Spleen (tissue), 11 donors: ENCODE results near the gene P2RY13. TPM values are rescaled to one million over a fixed set of nuclear protein-coding genes. Genes with fewer than 3 reads are reported as not detected.

Experiments
- DNase-seq: peaks from one replicate; pipeline ENCODE4 v3.0.0-alpha.2; 2020
- H3K27ac ChIP-seq, 8 donors: fragments of 200-600 bp; sonication (generic) in 7 of 8; 1 replicate in 4 of 8; 2 replicates in 4 of 8; pipeline versions ENCODE4 v1.5.0 to v1.8.0; 2016 to 2021; ENCODE audit warnings: inconsistent platforms in 4 of 8, mild to moderate bottlenecking in 4 of 8, moderate library complexity in 1 of 8
- H3K27me3 ChIP-seq, 7 donors: fragments of 200-600 bp; sonication (generic) in 6 of 7; replicated peaks in 1 of 7; 1 replicate in 4 of 7; 2 replicates in 3 of 7; pipeline versions ENCODE4 v1.5.0 to v1.8.0; 2016 to 2021; ENCODE audit warnings: inconsistent platforms in 3 of 7, mild to moderate bottlenecking in 1 of 7
- H3K36me3 ChIP-seq, 6 donors: fragments of 200-600 bp; sonication (generic) in 5 of 6; 1 replicate in 4 of 6; 2 replicates in 2 of 6; pipeline versions ENCODE4 v1.5.0 to v1.8.0; 2016 to 2021; ENCODE audit warnings: inconsistent platforms in 2 of 6
- H3K4me1 ChIP-seq, 6 donors: fragments of 200-600 bp; sonication (generic) in 5 of 6; 1 replicate in 3 of 6; 2 replicates in 3 of 6; pipeline versions ENCODE4 v1.5.0 to v1.8.0; 2016 to 2021; ENCODE audit warnings: inconsistent platforms in 3 of 6
- H3K4me3 ChIP-seq, 8 donors: fragments of 200-600 bp; sonication (generic) in 7 of 8; 1 replicate in 4 of 8; 2 replicates in 4 of 8; pipeline versions ENCODE4 v1.5.0 to v1.8.0; 2016 to 2021; ENCODE audit warnings: inconsistent platforms in 4 of 8, mild to moderate bottlenecking in 4 of 8, moderate library complexity in 2 of 8
- H3K9me3 ChIP-seq, 8 donors: fragments of 200-600 bp; sonication (generic) in 7 of 8; 1 replicate in 4 of 8; 2 replicates in 4 of 8; pipeline versions ENCODE4 v1.5.0 to v1.8.0; 2016 to 2021; ENCODE audit warnings: inconsistent platforms in 4 of 8
- CTCF ChIP-seq, 11 experiments: fragments of 200-600 bp in 7 of 11; fragments of 450-650 bp in 4 of 11; sonication (generic) in 4 of 11; IDR thresholded peaks in 8 of 11; conservative IDR thresholded peaks in 3 of 11; 1 replicate in 7 of 11; 2 replicates in 4 of 11; pipeline versions ENCODE4 v1.4.0 to v1.8.0; 2016 to 2021; ENCODE audit warnings: antibody characterized with exemption in 11 of 11, inconsistent platforms in 4 of 11, mild to moderate bottlenecking in 1 of 11
- POLR2A ChIP-seq, 3 donors: fragments of 450-650 bp; IDR thresholded peaks; one replicate each; pipeline ENCODE4 v1.5.1; 2017; ENCODE audit warnings: antibody characterized with exemption in 3 of 3, mild to moderate bottlenecking in 1 of 3
- POLR2AphosphoS5 ChIP-seq, 3 donors: sonication (generic); formaldehyde crosslinking; IDR thresholded peaks; one replicate each; pipeline ENCODE4 v1.5.1; 2017; ENCODE audit warnings: antibody characterized with exemption in 3 of 3
- WGBS, 5 donors: extraction: QIAGEN DNeasy Blood & Tissue Kit in 3 of 5; methylation state at CpG; one replicate each; pipeline versions ENCODE4 v1.1.5 to v1.1.7; 2013 to 2018; 5-methylcytosine and 5-hydroxymethylcytosine counted together
- intact Hi-C: fragments of 100-400 bp; cut with DNase I; formaldehyde crosslinking; loops from one replicate; pipeline ENCODE4 v1.15.0; 2023; ENCODE audit warnings: low total_unique reads
- polyA plus RNA-seq, 3 donors: library from polyadenylated mRNA; stranded (reverse); fragments of 200-250 nt; gene quantifications; one replicate each; pipeline ENCODE4 v1.2.1, GENCODE V29; 2013
- total RNA-seq, 7 donors: library from RNA; depleted of rRNA in 3 of 7; stranded (reverse); fragments of >200 nt in 3 of 7; fragmentation: NEBNext Ultra II Directional in 4 of 7; extraction: Animal tissue kit (Norgen Biotek cat#: 25700) in 4 of 7; gene quantifications; one replicate each; pipeline versions ENCODE4 v1.1.0 to v1.2.1, GENCODE V29; 2016 to 2021
- donor health status: healthy with polysubstance abuse.
- donor health status: DM: no; HTN: no; CAD: no; lungs with moderate emphysema.
- donor health status: DM: no; HTN: no; CAD: no.
- donor health status: Bipolar disorder and iron deficiency.
- donor health status: healthy.
- donor health status: DM: no; HTN: no; CAD: no.
- donor health status: DM: yes; HTN: yes; CAD: no.

P2RY13 gene
- total and polyA plus RNA-seq, 10 donors = 7.1 to 78.3 (median 39.2) TPM

DNA sequence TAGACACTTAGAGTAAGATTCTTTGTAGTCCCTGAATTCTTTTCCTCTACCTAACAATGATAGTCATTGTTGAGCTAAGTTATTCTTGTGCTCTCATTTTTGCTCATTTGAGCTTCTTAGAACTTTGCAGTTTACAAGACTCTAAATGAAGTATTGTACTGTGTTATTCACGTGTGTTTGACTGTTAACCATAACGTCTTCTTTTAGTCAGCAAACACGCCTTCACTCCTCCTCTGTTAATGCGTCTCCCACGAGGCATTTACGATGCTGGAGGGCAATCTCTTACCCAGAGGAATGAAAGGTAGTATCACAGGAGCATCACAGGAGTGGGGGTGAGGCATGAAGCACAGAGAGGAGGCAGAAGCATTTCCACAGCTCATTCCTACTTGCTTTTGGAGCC is 36.2 kb downstream of the P2RY13 start:
- Histone ChIP-seq H3K36me3 (no peaks in the 10 kb centered on the region), H3K9me3 (no peaks in the 10 kb centered on the region), H3K27ac (no peak overlapping the region), H3K4me3 (no peak overlapping the region), H3K27me3 (no peaks in the 10 kb centered on the region), H3K4me1 (no peaks in the 10 kb centered on the region)
- no peak for DNase-seq
- intact Hi-C loops = no loop called here
- 71 to 88% (median 82%) methylated on average over 6 of the region's 6 CpGs for WGBS, 5 donors
- TF ChIP-seq POLR2AphosphoS5 (IDR thresholded peaks at IDR 0.05) (no peak), CTCF (IDR thresholded peaks at IDR 0.05 in 8 of 11, conservative IDR thresholded peaks at IDR 0.05 in 3 of 11) (no peak), POLR2A (IDR thresholded peaks at IDR 0.05) (no peak)

DNA sequence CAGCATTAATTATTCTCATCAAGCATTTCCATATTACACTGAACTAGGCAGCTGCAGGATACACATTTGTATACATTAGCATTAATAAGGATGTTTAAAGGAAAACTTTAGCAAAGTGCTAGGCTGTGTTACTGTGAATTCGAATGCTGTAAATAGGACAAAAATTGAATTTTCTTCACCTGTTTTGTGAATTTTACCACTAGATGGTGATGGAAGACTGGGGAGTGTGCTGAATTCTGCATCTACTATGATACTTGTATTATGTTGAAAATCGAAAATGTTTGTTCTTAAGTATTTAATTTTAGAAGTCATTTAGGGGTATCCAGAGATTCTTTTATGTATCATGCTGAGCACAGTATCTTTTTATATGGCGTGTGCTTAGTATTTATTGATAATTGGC is 38.7 kb downstream of the P2RY13 start:
- no peaks in the 10 kb centered on the region for H3K36me3 ChIP-seq
- no peaks in the 10 kb centered on the region for H3K27me3 ChIP-seq
- H3K4me3 ChIP-seq = no peak overlapping the region
- 62 to 80% (median 67%) methylated on average over 3 of the region's 3 CpGs for WGBS, 5 donors
- no peaks in the 10 kb centered on the region for H3K9me3 ChIP-seq
- no peak for TF ChIP-seq POLR2A (IDR thresholded peaks at IDR 0.05)
- peak in 2 of 11 experiments; percentile 11 to 22 for TF ChIP-seq CTCF (IDR thresholded peaks at IDR 0.05 in 8 of 11, conservative IDR thresholded peaks at IDR 0.05 in 3 of 11)
- no peak for TF ChIP-seq POLR2AphosphoS5 (IDR thresholded peaks at IDR 0.05)
- no peaks in the 10 kb centered on the region for H3K4me1 ChIP-seq
- no peak overlapping the region for H3K27ac ChIP-seq
- no peak for DNase-seq
- intact Hi-C loops = no loop called here

DNA sequence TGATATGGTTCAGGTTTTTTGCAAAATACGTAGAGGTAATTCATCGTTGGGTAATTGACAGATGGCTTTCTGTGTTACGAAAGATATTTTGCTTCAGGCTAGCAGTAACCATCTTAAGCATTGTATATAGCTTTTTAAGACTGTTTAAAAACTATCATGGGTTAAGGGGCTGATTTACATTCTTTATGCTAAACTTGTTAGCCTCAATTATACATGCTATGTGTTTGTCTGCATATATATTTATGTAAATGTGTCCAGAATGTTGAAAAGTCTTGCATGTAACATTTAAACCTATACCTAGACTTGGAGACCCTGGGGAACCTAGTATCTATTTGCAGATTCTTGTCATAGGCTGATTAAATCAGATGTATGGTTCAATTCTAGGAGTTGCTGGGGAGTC is 39.9 kb downstream of the P2RY13 start:
- no peaks in the 10 kb centered on the region for H3K9me3 ChIP-seq
- no peak overlapping the region for H3K4me3 ChIP-seq
- no peaks in the 10 kb centered on the region for H3K27me3 ChIP-seq
- intact Hi-C loops = no loop called here
- 39 to 58% (median 41%) methylated on average over 3 of the region's 3 CpGs for WGBS, 5 donors
- no peak for DNase-seq
- peaks cover 0 to 2% (median 0%) of the 10 kb centered on the region in 6 donors for H3K4me1 ChIP-seq
- H3K36me3 ChIP-seq = no peaks in the 10 kb centered on the region
- TF ChIP-seq CTCF (IDR thresholded peaks at IDR 0.05 in 8 of 11, conservative IDR thresholded peaks at IDR 0.05 in 3 of 11) = no peak
- no peak for TF ChIP-seq POLR2AphosphoS5 (IDR thresholded peaks at IDR 0.05)
- no peak for TF ChIP-seq POLR2A (IDR thresholded peaks at IDR 0.05)
- H3K27ac ChIP-seq = no peak overlapping the region

DNA sequence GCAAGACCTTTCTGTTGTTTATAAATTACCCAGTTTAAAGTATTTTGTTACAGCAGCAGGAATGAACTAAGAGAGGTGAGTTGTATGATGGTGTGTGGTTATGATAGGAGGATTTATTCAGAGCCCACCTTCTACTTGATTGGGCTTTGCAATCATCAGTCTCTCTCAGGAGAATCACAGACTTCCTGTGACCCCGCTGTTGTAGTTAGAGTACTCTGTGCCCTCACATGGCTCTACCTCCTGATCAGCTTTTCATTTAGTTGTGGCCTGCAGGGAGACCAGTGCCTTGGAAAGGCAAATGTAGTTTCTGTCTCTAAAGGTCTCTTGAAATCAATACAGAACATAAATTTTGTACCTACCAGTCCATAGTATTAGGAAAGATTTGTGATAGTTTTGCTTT is 43.4 kb downstream of the P2RY13 start:
- Histone ChIP-seq H3K9me3 (no peaks in the 10 kb centered on the region), H3K27me3 (no peaks in the 10 kb centered on the region), H3K4me1 (peaks cover 0 to 20% (median 5%) of the 10 kb centered on the region in 6 donors), H3K27ac (no peak overlapping the region), H3K36me3 (no peaks in the 10 kb centered on the region), H3K4me3 (no peak overlapping the region)
- TF ChIP-seq POLR2AphosphoS5 (IDR thresholded peaks at IDR 0.05) (no peak), POLR2A (IDR thresholded peaks at IDR 0.05) (no peak), CTCF (IDR thresholded peaks at IDR 0.05 in 8 of 11, conservative IDR thresholded peaks at IDR 0.05 in 3 of 11) (no peak)
- 50 to 61% (median 58%) methylated on average over 1 of the region's 1 CpG for WGBS, 5 donors
- DNase-seq = no peak
- intact Hi-C loops = no loop called here
